Activated T-cell treated with anti-CD3 and anti-CD28 coated beads, Interleukin-2, amount 50 U/mL, for 72 hours (primary cell): ENCODE data around the gene SGIP1. TPM values are rescaled to one million over a fixed set of nuclear protein-coding genes. Genes with fewer than 3 reads are reported as not detected.
"Not testable (repeated sequence)": the region's sequence is repeated elsewhere in the genome, so short reads cannot be mapped to it uniquely, and the experiment has no call there.

Experiments
- ATAC-seq, 2 donors: fragments of 150-1000 bp; cut with Tn5 transposase; replicated peaks in 1 of 2; 2 replicates each; pipeline ENCODE4 v1.10.0; 2021; ENCODE audit warnings: moderate library complexity in 2 of 2, mild to moderate bottlenecking in 1 of 2
- DNase-seq, 2 donors: peaks; one replicate each; pipeline ENCODE4 v3.0.0; 2021 to 2022; ENCODE audit warnings: mixed read lengths in 1 of 2
- H3K27ac Mint-ChIP-seq: one replicate; pipeline ENCODE4 v1.8.0; 2022; ENCODE audit warnings: mild to moderate bottlenecking, moderate library complexity, mixed read lengths
- H3K27me3 Mint-ChIP-seq: one replicate; pipeline ENCODE4 v1.8.0; 2022; ENCODE audit warnings: low read depth, mixed read lengths
- H3K36me3 Mint-ChIP-seq, 2 donors: one replicate each; pipeline ENCODE4 v1.8.0; 2022; ENCODE audit warnings: mixed read lengths in 2 of 2, mild to moderate bottlenecking in 1 of 2; ENCODE audit not compliant: insufficient read depth in 2 of 2
- H3K4me1 Mint-ChIP-seq: one replicate; pipeline ENCODE4 v1.8.0; 2022; ENCODE audit warnings: low read depth, mixed read lengths
- H3K4me3 Mint-ChIP-seq, 2 donors: one replicate each; pipeline ENCODE4 v1.8.0; 2022; ENCODE audit warnings: mild to moderate bottlenecking in 2 of 2, mixed read lengths in 2 of 2, moderate library complexity in 2 of 2
- H3K9me3 Mint-ChIP-seq, 2 donors: one replicate each; pipeline ENCODE4 v1.8.0; 2022; ENCODE audit warnings: mixed read lengths in 2 of 2
- total RNA-seq, 2 donors: library from RNA; stranded (reverse); gene quantifications; one replicate each; pipeline ENCODE4 v1.2.3, GENCODE V29; 2022

SGIP1 gene
- total RNA-seq, 2 donors from 2014 or later: 0.31 TPM; not detected in 1

DNA sequence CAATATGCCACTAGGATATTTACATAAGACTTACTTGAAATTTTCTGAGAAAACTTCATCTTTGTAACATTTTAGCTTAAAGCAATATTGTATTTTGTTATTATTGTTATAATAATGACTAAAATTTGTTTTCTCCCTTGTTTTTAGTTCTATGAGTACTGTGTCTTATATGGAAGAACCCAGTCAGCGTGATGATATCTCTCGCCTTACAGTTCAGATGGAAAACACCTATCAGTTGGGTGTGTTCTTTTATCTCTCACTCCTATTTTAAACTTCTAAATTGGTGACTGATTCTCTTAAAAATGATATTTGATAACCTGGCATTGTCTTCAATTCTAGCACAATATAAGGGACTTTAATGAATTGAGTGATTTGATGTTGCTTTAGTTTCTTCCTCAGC lies 236.3 kb downstream of the SGIP1 start:
- H3K36me3 Mint-ChIP-seq: no peaks in the 10 kb centered on the region
- peaks cover 36% of the 10 kb centered on the region for H3K4me1 Mint-ChIP-seq
- no peaks in the 10 kb centered on the region for H3K27me3 Mint-ChIP-seq
- ATAC-seq: peak; percentile 61
- peak overlapping the region; percentile 92 for H3K27ac Mint-ChIP-seq
- DNase-seq: no peak
- H3K9me3 Mint-ChIP-seq: no peaks in the 10 kb centered on the region
- H3K4me3 Mint-ChIP-seq: peak overlapping the region; percentile 59 to 80

- ATAC-seq (peak; percentile 77 to 78), DNase-seq (no peak)
- H3K4me3 Mint-ChIP-seq: peak overlapping the region; percentile 59 to 80
- no peaks in the 10 kb centered on the region for H3K9me3 Mint-ChIP-seq
- H3K27ac Mint-ChIP-seq: peak overlapping the region; percentile 80
- H3K27me3 Mint-ChIP-seq: no peaks in the 10 kb centered on the region
- no peaks in the 10 kb centered on the region for H3K36me3 Mint-ChIP-seq
- H3K4me1 Mint-ChIP-seq: peaks cover 36% of the 10 kb centered on the region
Measured at GRCh38 chr1:66770694-66771093, 236.7 kb downstream of the SGIP1 start.

- Mint-ChIP-seq H3K4me1 (peaks cover 30% of the 10 kb centered on the region), H3K36me3 (no peaks in the 10 kb centered on the region), H3K27ac (no peak overlapping the region), H3K4me3 (no peak overlapping the region), H3K27me3 (no peaks in the 10 kb centered on the region), H3K9me3 (no peaks in the 10 kb centered on the region)
- DNase-seq: no peak
- no peak for ATAC-seq
Measured at GRCh38 chr1:66773227-66773626, 239.3 kb downstream of the SGIP1 start.

DNA sequence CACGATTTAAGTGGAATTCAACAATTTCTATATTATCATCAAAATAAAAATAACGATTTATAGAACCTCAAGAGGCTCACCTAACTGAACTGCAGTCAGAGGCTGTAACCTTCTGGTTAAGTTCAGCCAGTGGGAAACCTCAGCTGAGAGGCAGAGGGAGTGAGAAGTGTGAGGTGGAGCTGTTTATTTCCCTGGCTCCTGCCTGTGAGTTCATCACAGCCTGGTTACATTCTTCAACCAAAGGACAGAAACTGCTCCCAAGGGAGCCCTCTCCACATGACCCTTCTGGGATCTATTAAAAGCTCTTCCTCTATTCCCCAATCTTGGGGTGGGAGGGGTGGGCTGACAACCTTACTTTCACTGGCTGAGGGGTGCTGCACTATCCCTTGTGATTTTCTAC lies 240.5 kb downstream of the SGIP1 start:
- peaks cover under 1% of the 10 kb centered on the region for H3K27me3 Mint-ChIP-seq
- H3K4me3 Mint-ChIP-seq: no peak overlapping the region
- peaks cover 20% of the 10 kb centered on the region for H3K4me1 Mint-ChIP-seq
- DNase-seq (no peak), ATAC-seq (no peak)
- no peaks in the 10 kb centered on the region for H3K36me3 Mint-ChIP-seq
- no peak overlapping the region for H3K27ac Mint-ChIP-seq
- no peaks in the 10 kb centered on the region for H3K9me3 Mint-ChIP-seq

- Mint-ChIP-seq H3K4me3 (no peak overlapping the region), H3K27me3 (peaks cover 6% of the 10 kb centered on the region), H3K9me3 (no peaks in the 10 kb centered on the region), H3K36me3 (peaks cover 0 to 5% of the 10 kb centered on the region in 2 donors), H3K27ac (no peak overlapping the region), H3K4me1 (peaks cover 7% of the 10 kb centered on the region)
- DNase-seq (no peak), ATAC-seq (no peak)
Measured at GRCh38 chr1:66775646-66776045, 241.7 kb downstream of the SGIP1 start.

DNA sequence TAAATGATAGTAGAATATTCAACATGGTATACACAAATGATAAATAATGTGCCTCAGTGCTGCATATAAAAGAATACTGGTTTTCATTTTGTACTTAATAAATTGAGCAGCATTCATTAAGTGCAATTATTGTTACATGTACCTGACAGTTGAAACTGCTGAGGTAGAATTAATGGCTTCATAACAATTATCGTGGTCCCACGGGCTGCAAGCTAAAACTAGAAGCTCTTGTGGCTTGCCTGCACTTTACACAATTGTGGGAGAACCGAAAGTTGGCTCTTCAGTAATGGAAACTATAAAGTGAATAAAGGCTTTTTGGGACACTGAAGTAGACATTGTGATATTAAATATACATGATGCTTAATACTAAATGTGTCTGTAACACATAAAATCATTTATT lies 243.9 kb downstream of the SGIP1 start:
- H3K27ac Mint-ChIP-seq: no peak overlapping the region
- ATAC-seq (no peak), DNase-seq (no peak)
- peaks cover 6% of the 10 kb centered on the region for H3K27me3 Mint-ChIP-seq
- no peaks in the 10 kb centered on the region for H3K4me1 Mint-ChIP-seq
- H3K9me3 Mint-ChIP-seq: no peaks in the 10 kb centered on the region
- peaks cover 0 to 7% of the 10 kb centered on the region in 2 donors for H3K36me3 Mint-ChIP-seq
- no peak overlapping the region for H3K4me3 Mint-ChIP-seq

GRCh38 chr1:66778266-66778665 lies 244.3 kb downstream of the SGIP1 start:
- Mint-ChIP-seq H3K4me1 (no peaks in the 10 kb centered on the region), H3K9me3 (no peaks in the 10 kb centered on the region), H3K36me3 (peaks cover 0 to 7% of the 10 kb centered on the region in 2 donors), H3K27ac (no peak overlapping the region), H3K4me3 (no peak overlapping the region), H3K27me3 (peaks cover 6% of the 10 kb centered on the region)
- DNase-seq (no peak), ATAC-seq (no peak)

GRCh38 chr1:66778969-66779368 lies 245.0 kb downstream of the SGIP1 start:
- DNase-seq: no peak
- Mint-ChIP-seq H3K27ac (no peak overlapping the region), H3K9me3 (no peaks in the 10 kb centered on the region), H3K4me1 (no peaks in the 10 kb centered on the region), H3K36me3 (peaks cover 0 to 7% of the 10 kb centered on the region in 2 donors), H3K27me3 (peaks cover 6% of the 10 kb centered on the region), H3K4me3 (no peak overlapping the region)
- no peak for ATAC-seq

DNA sequence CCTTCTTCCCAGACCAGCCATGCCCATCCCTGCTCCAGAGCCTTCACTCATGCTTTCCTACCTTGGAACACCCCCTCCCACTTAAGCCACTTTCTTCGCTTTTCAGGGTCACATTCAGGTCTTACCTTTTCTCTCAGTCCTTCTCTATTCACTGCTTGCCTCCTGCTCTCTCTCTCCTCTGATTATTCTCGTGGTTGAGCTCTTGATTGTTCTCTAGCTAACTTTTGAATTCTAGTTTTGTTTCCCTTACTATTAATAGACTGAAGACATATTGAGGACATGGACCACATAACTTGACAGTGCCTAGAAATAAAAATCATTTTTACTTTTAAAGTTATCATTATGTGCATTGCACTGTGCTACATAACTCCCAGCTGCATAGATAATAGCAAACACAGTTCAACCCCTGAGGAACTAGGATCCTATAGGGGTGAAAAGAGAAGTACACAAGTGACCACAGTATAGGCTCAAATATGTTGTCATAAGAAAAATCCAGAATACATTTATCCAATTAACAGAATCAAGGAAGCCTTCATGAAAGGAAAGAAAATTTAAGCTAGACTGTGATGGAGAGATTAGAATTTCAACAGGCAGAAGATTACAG lies 245.6 kb downstream of the SGIP1 start:
- H3K27me3 Mint-ChIP-seq: peaks cover 6% of the 10 kb centered on the region
- H3K4me1 Mint-ChIP-seq: no peaks in the 10 kb centered on the region
- H3K9me3 Mint-ChIP-seq: no peaks in the 10 kb centered on the region
- ATAC-seq (no peak), DNase-seq (no peak)
- H3K4me3 Mint-ChIP-seq: no peak overlapping the region
- no peak overlapping the region for H3K27ac Mint-ChIP-seq
- peaks cover 0 to 7% of the 10 kb centered on the region in 2 donors for H3K36me3 Mint-ChIP-seq

DNA sequence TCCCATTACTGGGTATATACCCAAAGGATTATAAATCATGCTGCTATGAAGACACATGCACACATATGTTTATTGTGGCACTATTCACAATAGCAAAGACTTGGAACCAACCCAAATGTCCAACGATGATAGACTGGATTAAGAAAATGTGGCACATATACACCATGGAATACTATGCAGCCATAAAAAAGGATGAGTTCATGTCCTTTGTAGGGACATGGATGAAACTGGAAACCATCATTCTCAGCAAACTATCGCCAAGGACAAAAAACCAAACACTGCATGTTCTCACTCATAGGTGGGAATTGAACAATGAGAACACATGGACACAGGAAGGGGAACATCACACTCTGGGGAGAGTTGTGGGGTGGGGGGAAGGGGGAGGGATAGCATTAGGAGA lies 251.8 kb downstream of the SGIP1 start:
- not testable (repeated sequence) for ATAC-seq, H3K36me3 Mint-ChIP-seq
- peaks cover 17% of the 10 kb centered on the region for H3K4me1 Mint-ChIP-seq

GRCh38 chr1:66787641-66788040 lies 253.7 kb downstream of the SGIP1 start:
- Mint-ChIP-seq H3K4me1 (peaks cover 17% of the 10 kb centered on the region), H3K27ac (no peak overlapping the region), H3K36me3 (no peaks in the 10 kb centered on the region), H3K27me3 (no peaks in the 10 kb centered on the region), H3K9me3 (no peaks in the 10 kb centered on the region), H3K4me3 (peak overlapping the region in 1 of 2 donors; percentile 90)
- DNase-seq (no peak), ATAC-seq (peak in 1 of 2 donors; percentile 40)

More for the DNA sequence above, 251.8 kb downstream of the SGIP1 start:
- not testable (repeated sequence) for H3K9me3 Mint-ChIP-seq, H3K27me3 Mint-ChIP-seq, H3K4me3 Mint-ChIP-seq, H3K27ac Mint-ChIP-seq, DNase-seq

DNA sequence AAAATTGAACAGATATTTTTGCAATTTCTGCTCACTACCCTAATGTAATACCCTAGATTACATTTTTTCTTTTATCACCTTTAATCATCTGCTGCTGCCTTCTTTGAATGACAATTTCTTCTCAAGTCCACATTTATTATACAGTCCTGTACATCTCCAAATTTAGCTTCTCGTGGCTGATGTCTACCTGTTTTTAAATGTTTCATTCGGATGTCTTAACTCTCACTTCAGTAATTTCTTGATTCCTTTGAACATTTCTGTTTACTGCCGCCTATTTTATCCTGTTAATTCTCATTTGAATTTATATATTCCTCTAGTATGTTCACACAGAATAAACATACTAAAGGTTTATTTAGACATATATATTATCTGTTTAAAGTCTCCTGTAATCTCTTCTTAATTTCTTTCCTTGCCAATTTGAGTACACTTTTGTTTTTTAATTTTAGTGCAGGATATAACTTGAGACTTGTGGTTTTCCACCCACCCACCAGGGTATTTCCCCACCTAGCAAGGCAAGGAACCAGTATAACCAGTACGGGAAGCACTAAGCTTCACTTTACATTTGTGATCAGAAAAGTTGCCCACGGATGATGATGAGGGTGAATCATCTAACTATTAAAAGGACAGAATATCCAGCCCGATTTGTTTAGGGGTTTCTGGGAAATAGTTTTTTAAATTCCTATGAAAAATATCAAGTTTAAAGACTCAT lies 254.4 kb downstream of the SGIP1 start:
- Mint-ChIP-seq H3K9me3 (no peaks in the 10 kb centered on the region), H3K4me3 (peak overlapping the region; percentile 56 to 90), H3K4me1 (peaks cover 17% of the 10 kb centered on the region), H3K27ac (peak overlapping the region; percentile 61), H3K27me3 (no peaks in the 10 kb centered on the region), H3K36me3 (no peaks in the 10 kb centered on the region)
- DNase-seq (peak; percentile 51 to 62), ATAC-seq (peak; percentile 93)

DNA sequence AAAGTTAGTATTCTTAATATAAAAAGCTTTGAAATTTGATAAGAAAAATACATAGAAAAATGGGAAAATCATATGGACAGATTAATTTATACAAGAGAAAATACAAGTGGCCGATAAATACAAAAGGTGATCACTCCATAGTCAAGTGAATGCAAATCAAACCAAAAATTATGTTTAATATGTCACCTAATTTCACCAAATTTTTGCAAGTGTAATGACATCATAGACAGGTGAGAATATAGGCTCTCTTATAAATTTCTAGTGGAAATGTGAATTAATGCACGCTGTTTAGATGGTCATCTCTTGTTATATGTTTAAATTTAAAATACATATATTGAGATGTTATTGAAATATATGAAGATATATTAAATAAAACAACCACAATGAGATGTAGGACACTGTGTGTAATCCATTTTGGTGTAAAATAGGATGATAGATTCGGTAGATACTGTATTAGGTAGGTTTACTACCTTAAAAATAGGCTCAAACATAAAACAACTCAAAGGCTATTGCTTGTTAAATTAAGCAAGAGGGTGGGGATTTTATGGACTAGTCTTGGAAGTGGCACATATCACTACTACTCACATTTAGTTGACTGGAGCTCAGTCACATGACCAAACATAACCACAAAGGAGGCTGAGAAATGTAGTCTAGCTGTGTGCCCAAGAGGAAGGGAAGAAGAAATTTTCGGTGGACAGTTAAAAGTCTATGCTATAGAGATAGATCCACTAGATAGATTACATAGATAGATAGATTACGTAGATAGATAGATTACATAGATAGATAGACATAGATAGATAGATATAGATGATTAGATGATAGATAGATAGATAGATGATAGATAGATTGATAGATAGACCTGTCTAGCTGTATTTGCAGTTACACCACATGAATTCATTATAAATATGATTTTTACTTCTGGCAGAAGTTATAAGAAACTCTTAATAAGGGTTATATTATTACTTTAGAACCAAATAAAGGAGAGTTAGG lies 258.0 kb downstream of the SGIP1 start:
- Mint-ChIP-seq H3K4me1 (peaks cover 17% of the 10 kb centered on the region), H3K9me3 (no peaks in the 10 kb centered on the region), H3K27me3 (no peaks in the 10 kb centered on the region), H3K4me3 (no peak overlapping the region), H3K36me3 (no peaks in the 10 kb centered on the region), H3K27ac (no peak overlapping the region)
- ATAC-seq (no peak), DNase-seq (no peak)
